ENCODE measurements around the gene LIX1. TPM values are rescaled to one million over a fixed set of nuclear protein-coding genes. Genes with fewer than 3 reads are reported as not detected.
A peak's percentile ranks its signal among the peaks of the same experiment; 100 is the strongest.

LIX1 gene
- total and polyA plus RNA-seq, 12 donors = 0.01 TPM; not detected in 11

GRCh38 chr5:97164846-97165245 is 22.4 kb upstream of the LIX1 start:
- no peak overlapping the region for H3K4me3 ChIP-seq
- no peak for DNase-seq
- H3K36me3 ChIP-seq = peaks cover 0 to 99% (median 39%) of the 10 kb centered on the region in 9 donors
- intact Hi-C loops (cut with DNase I) = loop anchor here in 9 of 10 donors (5.0 to 10.0 kb wide), 11 partner anchors 163 to 820 kb away; no protein-coding TSS in a partner anchor
- H3K4me1 ChIP-seq = peaks cover 0 to 14% (median 0%) of the 10 kb centered on the region in 9 donors
- no peak for ATAC-seq
- H3K27ac ChIP-seq = no peak overlapping the region
- no peak for TF ChIP-seq CTCF (IDR thresholded peaks at IDR 0.05)
- no peaks in the 10 kb centered on the region for H3K27me3 ChIP-seq
- H3K9me3 ChIP-seq = no peaks in the 10 kb centered on the region

GRCh38 chr5:97163790-97164285 is 21.4 kb upstream of the LIX1 start:
- Histone ChIP-seq H3K9me3 (no peaks in the 10 kb centered on the region), H3K27ac (no peak overlapping the region), H3K4me1 (peaks cover 0 to 14% (median 0%) of the 10 kb centered on the region in 9 donors), H3K4me3 (no peak overlapping the region), H3K36me3 (peaks cover 0 to 93% (median 39%) of the 10 kb centered on the region in 9 donors), H3K27me3 (no peaks in the 10 kb centered on the region)
- 96 to 97% methylated on average over 5 of the region's 5 CpGs for WGBS, 2 donors
- ATAC-seq (no peak), DNase-seq (no peak)
- TF ChIP-seq CTCF (IDR thresholded peaks at IDR 0.05) = no peak
- intact Hi-C loops (cut with DNase I) = loop anchor here in 9 of 10 donors (2.0 to 10.0 kb wide), 13 partner anchors 162 to 819 kb away; no protein-coding TSS in a partner anchor

GRCh38 chr5:97163360-97163764 is 21.0 kb upstream of the LIX1 start:
- Histone ChIP-seq H3K27ac (no peak overlapping the region), H3K4me3 (no peak overlapping the region), H3K4me1 (peaks cover 0 to 14% (median 0%) of the 10 kb centered on the region in 9 donors), H3K9me3 (peaks cover 0 to 5% (median 0%) of the 10 kb centered on the region in 11 donors), H3K36me3 (peaks cover 0 to 88% (median 39%) of the 10 kb centered on the region in 9 donors), H3K27me3 (no peaks in the 10 kb centered on the region)
- DNase-seq = no peak
- ATAC-seq = no peak
- peak; percentile 27 to 77 (median 64) for TF ChIP-seq CTCF (IDR thresholded peaks at IDR 0.05)
- intact Hi-C loops (cut with DNase I) = loop anchor here in 9 of 10 donors (2.0 to 10.0 kb wide), 13 partner anchors 161 to 819 kb away; no protein-coding TSS in a partner anchor

GRCh38 chr5:97162045-97162444 is 19.6 kb upstream of the LIX1 start:
- peak in 1 of 2 donors; percentile 71 for DNase-seq
- no peak overlapping the region for H3K4me3 ChIP-seq

More at GRCh38 chr5:97162045-97162444, 19.6 kb upstream of the LIX1 start:
- H3K4me1 ChIP-seq = peaks cover 0 to 10% (median 0%) of the 10 kb centered on the region in 9 donors
- TF ChIP-seq CTCF (IDR thresholded peaks at IDR 0.05) = peak; percentile 70 to 93 (median 89)
- no peaks in the 10 kb centered on the region for H3K27me3 ChIP-seq
- 21 to 25% methylated on average over 4 of the region's 4 CpGs for WGBS, 2 donors
- ATAC-seq = peak in 6 of 8 donors; percentile 43 to 77 (median 68)
- H3K27ac ChIP-seq = no peak overlapping the region
- H3K36me3 ChIP-seq = peaks cover 0 to 75% (median 32%) of the 10 kb centered on the region in 9 donors
- intact Hi-C loops (cut with DNase I) = loop anchor here in 9 of 10 donors (1.0 to 10.0 kb wide), 14 partner anchors 160 to 817 kb away; no protein-coding TSS in a partner anchor
- H3K9me3 ChIP-seq = peaks cover 0 to 18% (median 8%) of the 10 kb centered on the region in 11 donors
